ENCODE data around the gene APOC4.
"Not testable (repeated sequence)": the region's sequence is repeated elsewhere in the genome, so short reads cannot be mapped to it uniquely, and the experiment has no call there.

APOC4 gene

DNA sequence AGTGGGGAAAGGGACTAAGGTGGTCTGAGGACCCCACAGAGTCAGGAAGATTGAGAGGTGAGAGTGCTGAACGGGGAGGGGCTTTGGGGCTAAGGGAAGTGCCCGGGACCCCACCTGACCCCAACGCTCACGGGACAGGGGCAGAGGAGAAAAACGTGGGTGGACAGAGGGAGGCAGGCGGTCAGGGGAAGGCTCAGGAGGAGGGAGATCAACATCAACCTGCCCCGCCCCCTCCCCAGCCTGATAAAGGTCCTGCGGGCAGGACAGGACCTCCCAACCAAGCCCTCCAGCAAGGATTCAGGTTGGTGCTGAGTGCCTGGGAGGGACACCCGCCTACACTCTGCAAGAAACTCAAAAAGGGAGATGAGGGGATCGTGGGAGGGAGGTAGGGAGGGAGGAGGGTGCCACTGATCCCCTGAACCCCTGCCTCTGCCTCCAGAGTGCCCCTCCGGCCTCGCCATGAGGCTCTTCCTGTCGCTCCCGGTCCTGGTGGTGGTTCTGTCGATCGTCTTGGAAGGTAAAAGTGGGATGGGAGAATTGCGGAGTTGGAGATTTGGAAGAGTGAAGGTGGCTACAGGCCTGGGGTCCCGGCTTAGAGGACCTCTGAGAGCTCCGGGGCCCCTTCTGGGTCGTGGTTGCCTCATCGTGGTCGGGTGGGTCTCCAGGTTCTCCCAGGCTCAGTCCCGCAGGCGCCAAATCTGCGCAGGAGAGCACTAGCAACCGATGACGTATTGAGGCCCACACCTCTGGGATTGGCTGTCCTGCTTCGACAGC, 27.4 kb upstream of the APOC4 start, which contains the start of gene APOC1:
Gene APOC1, plus strand, starts transcription at position 176 of the 774 bp plus-strand sequence. Its CDS starts 284 bp downstream, at position 460.
- in situ Hi-C loops (cut with HindIII; ENCODE audit: low sequenced_read_pairs) = not testable (repeated sequence)

DNA sequence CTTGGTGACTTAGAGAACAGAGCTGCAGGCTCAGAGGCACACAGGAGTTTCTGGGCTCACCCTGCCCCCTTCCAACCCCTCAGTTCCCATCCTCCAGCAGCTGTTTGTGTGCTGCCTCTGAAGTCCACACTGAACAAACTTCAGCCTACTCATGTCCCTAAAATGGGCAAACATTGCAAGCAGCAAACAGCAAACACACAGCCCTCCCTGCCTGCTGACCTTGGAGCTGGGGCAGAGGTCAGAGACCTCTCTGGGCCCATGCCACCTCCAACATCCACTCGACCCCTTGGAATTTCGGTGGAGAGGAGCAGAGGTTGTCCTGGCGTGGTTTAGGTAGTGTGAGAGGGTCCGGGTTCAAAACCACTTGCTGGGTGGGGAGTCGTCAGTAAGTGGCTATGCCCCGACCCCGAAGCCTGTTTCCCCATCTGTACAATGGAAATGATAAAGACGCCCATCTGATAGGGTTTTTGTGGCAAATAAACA, 17.8 kb upstream of the APOC4 start:
- in situ Hi-C loops (cut with HindIII; ENCODE audit: low sequenced_read_pairs) = no loop called here

DNA sequence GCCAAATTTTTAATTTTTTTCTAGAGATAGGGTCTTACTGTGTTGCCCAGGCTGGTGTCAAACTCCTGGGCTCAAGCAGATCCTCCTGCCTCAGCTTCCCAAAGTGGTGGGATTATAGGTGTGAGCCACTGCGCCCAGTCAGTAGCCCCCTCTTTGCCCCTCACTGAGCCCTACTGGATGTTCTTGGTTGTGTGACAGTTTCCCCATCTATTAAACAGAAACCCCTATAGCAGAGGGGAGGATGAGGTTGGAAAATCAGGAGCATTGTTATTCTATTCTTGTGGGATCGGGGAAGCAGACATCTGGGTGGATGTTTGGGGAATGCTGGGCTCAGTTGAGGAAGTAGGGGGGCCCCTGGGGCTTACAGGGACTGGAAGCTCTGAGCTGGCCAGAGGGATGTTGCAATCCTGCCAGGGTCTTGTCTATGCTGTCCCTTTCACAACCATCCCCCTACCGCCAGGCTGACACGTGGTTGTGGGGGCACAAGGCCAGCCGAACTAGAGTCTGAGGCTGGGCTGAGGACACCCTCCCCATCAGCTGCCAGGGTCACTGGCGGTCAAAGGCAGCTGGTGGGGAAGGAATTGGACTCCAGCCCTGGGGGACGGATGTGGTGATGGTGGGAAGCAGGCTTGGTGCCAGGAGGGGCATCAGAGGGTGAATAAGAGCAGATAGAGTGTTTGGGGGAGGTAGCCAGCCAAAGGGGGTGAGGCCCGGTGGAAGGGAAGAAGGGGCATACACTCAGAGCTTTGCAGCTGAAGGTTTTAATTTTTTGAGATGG, 16.7 kb upstream of the APOC4 start:
- in situ Hi-C loops (cut with HindIII; ENCODE audit: low sequenced_read_pairs) = no loop called here

DNA sequence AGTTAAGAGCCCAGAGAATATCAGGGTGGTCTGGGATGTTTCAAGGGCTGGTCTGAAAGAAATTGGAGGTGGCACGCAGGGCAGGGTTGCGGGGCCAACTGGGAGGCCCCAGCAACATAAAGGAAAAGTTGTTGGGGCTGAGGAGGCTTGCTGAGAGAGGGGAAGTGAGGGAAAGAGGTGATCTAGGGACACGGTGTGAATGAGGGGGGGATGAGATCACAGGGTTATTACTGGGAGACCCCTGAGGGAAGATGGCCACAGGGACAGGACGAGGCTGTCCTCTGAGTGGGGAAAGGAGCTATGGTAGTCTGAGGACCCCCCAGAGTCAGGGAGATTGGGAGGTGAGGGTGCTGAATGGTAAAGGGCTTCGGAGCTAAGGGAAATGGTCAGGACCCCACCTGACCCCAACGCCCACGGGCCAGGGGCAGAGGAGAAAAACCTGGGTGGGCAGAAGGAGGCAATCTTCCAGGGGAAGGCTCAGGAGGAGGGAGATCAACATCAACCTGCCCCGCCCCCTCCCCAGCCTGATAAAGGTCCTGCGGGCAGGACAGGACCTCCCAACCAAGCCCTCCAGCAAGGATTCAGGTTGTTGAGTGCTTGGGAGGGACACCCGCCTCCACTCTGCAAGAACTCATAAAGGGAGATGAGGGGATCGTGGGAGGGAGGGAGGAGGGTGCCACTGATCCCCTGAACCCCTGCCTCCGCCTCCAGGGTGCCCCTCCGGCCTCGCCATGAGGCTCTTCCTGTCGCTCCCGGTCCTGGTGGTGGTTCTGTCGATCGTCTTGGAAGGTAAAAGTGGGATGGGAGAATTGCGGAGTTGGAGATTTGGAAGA, 15.6 kb upstream of the APOC4 start:
- in situ Hi-C loops (cut with HindIII; ENCODE audit: low sequenced_read_pairs) = not testable (repeated sequence)

DNA sequence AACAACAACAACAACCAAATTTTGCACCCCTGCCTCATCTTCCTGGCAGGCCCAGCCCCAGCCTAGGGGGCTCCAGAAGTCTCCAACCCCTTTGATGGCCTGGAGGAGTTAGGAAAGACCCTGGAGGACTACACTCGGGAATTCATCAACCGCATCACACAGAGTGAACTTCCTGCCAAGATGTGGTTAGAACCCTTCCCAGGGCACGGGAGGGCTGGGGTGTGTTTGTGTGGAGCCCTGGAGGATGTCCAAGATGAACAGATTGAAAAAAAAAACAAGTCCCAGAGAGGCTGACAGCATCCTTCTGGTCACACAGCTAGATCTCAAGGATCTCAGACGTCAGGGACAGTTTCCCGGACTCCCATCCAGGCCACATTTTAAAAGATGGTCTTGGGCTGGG, 14.3 kb upstream of the APOC4 start:
- in situ Hi-C loops (cut with HindIII; ENCODE audit: low sequenced_read_pairs) = no loop called here

DNA sequence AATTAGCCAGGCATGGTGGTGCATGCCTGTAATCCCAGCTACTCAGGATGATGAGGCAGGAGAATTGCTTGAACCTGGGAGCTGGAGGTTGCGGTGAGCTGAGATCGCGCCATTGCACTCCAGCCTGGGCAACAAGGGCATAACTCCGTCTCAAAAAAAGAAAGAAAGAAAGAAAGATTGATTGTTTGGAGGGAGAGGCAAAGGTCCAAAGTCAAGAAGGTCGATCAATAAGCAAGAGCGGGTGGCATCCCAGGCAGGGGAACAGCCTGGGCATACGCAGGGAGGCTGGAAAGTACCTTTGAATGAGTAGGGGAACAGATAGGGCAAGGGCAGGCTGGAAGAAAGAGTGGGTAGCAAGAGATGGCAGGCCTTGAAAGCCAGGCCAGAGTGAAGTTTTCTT, 11.9 kb upstream of the APOC4 start:
- in situ Hi-C loops (cut with HindIII; ENCODE audit: low sequenced_read_pairs) = no loop called here

DNA sequence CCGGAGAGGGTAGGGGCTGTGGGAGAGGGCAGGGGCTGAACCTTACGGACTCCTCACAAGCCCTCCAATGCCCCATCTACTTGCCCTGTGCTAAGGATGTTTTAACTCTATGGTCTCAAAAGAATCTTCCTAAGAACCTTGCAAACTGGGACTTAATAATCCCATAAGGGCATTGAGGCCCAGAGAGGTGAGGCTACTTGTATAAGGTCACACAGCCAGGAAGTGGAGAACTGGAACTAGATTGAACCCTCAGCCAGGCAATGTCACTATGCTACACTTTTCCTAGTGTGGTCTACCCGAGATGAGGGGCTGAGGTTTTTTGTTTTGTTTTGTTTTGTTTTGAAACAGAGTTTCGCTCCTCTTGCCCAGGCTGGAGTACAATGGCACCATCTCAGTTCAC, 10.5 kb upstream of the APOC4 start:
- in situ Hi-C loops (cut with HindIII; ENCODE audit: low sequenced_read_pairs) = no loop called here

DNA sequence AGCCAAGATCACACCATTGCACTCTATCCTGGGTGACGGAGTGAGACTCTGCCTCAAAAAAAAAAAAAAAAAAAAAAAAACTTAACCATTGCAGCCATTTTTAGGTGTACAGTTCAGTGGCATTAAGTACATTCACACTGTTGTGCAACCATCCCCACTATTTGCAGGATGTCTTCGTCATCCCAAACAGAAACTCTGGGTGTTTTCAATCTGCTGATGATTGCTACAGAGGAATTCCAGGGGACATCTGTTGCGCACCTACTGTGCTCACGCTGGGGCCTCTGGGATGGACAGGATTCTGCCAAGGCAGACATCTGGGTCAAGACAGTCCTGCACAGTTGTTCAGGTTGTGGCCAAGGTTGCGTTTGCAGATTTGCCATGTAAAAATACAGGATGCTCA, 2.4 kb upstream of the APOC4 start:
- in situ Hi-C loops (cut with HindIII; ENCODE audit: low sequenced_read_pairs) = no loop called here

DNA sequence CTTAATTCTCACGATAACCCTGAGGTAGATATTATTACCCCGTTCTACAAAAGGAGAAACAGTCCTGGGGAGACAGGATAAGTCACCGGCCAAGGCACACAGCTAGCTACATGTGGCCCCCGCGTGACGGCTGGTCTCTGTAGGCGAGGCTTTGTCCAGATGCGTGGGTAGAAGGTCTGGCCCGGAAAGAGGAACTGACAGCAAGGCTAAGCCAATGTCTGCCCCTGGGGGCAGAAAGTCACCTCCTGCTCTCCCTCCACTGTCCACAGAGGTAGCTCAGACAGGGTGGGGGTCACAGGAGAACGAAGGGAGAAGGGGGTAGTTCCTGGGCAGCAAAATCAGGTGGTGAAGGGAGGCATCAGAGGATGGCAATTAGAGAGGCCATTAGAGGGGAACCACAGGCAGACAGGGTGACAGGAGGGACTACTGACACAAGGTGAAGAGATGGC, 1.8 kb downstream of the APOC4 start:
- in situ Hi-C loops (cut with HindIII; ENCODE audit: low sequenced_read_pairs) = no loop called here

DNA sequence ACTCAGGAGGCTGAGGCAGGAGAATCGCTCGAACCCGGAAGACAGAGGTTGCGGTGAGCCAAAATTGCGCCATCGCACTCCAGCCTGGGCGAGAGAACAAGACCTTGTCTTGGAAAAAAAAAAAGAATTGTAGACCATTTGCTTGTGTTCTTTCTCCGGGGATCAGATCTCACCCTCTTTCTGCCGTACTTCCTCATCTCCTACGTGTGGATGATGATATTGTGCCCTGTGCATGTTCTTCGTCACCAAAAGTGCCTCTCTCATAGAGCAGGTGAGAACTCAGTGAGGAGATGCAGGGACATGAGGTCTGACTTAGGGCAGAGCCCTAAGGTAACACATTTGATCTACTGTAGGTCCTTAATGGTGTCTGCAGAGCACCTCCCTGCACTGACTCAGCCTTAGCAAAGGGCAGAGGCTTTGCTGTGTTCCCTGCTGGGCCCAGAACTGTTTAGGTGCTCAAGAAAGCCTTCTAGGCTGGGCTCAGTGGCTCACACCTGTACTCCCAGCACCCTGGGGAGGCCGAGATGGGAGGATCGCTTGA, 5.1 kb downstream of the APOC4 start:
- in situ Hi-C loops (cut with HindIII; ENCODE audit: low sequenced_read_pairs) = no loop called here

DNA sequence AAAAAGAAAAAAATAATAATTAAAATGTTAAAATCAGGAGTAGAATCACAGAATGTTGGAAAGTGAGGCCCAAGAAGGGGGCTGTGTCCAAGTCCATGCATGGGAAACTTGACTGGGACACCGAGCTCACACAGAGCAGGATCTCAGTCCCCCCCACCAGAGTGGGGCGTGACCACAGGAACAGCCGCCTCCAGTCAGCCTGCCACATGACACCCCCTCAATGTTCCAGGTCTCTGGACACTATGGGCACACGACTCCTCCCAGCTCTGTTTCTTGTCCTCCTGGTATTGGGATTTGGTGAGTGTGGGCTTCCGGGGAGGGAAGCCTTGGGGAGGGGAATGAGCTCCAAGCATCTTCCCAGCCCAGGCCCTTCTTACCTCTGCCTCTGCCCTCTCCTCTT, 6.2 kb downstream of the APOC4 start:
- in situ Hi-C loops (cut with HindIII; ENCODE audit: low sequenced_read_pairs) = no loop called here

DNA sequence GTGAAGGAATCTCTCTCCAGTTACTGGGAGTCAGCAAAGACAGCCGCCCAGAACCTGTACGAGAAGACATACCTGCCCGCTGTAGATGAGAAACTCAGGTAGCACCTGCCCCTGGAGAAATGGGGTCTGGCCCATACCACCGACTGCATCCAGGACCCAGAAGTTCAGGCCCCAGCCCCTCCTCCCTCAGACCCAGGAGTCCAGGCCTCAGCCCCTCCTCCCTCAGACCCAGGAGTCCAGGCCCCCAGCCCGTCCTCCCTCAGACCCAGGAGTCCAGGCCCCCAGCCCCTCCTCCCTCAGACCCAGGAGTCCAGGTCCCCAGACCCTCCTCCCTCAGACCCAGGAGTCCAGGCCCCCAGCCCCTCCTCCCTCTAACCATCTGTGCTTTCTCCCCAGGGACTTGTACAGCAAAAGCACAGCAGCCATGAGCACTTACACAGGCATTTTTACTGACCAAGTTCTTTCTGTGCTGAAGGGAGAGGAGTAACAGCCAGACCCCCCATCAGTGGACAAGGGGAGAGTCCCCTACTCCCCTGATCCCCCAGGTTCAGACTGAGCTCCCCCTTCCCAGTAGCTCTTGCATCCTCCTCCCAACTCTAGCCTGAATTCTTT, 6.8 kb downstream of the APOC4 start:
- in situ Hi-C loops (cut with HindIII; ENCODE audit: low sequenced_read_pairs) = no loop called here

DNA sequence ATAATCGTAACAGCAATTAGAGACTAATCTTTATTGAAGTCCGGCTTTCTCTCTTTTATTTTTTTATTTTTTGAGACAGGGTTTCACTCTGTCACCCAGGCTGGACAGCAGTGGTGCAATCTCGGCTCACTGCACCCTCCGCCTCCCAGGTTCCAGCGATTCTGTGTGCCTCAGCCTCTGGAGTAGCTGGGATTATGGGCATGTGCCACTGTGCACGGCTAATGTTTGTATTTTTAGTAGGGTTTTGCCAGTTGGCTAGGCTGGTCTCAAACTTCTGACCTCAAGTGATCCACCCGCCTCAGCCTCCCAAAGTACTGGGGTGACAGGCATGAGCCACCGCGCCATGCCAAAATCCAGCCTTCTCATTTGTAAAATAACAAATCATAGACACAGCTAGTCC, 7.5 kb downstream of the APOC4 start:
- in situ Hi-C loops (cut with HindIII; ENCODE audit: low sequenced_read_pairs) = no loop called here

DNA sequence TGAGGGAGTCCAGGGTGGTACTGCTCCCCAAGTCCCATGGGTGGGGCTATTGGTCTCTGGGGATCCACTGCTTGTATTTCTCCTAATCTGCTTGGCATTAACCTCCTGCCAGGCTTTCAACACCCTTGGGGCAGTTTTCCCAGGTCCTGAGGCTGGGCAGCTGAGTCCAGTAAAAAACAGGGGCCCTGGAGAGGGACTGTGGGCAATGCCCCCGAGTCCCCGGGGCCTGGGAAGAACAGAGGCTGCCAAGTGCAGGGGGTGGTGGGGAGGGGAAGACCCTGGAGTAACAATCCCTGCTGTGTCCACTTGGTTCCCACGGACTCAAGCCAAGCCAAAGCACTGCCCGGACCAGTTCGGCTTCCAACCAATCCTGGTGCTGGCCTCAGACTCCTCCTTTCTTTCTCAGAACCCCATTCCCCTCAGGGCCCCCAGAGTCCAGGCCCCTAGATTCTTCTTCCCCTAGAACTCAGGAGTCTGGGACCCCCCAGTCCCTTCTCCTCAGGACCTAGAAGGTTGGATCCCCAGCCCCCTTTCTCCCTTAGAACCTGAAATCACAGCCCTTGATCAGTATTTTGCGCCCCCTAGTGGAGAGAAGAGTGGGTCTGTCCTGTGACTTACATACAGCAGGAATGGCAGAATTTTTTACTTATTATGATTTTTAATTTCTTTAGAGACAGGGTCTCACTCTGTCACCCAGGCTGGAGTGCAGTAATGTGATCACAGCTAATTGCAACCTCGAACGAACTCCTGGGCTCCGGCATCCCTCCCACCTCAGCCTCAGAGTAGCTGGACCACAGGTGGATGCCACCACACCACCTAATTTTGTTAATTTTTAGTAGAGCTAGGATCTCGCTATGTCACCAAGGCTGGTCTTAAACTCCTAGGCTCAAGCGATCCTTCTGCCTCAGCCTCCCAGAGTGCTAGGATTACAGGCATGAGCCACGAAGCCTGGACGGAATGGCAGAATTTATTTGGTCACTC, 9.4 kb downstream of the APOC4 start:
- in situ Hi-C loops (cut with HindIII; ENCODE audit: low sequenced_read_pairs) = no loop called here

DNA sequence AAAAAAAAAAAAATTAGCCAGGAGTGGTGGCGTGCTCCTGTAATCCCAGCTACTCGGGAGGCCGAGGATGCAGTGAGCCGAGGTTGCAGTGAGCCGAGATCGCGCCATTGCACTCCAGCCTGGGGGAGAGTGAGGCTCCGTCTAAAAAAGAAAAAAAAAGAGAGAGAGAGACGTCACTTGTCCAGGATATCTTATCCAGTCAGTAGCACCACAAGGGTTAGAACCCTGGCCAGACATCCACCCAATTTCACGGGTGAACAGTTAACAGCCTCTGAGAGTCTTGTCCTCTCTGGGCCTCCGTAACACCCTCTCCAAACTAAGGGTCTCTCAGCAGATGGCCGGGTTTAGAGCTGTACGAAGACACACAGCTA, 12.2 kb downstream of the APOC4 start:
- in situ Hi-C loops (cut with HindIII; ENCODE audit: low sequenced_read_pairs) = no loop called here

DNA sequence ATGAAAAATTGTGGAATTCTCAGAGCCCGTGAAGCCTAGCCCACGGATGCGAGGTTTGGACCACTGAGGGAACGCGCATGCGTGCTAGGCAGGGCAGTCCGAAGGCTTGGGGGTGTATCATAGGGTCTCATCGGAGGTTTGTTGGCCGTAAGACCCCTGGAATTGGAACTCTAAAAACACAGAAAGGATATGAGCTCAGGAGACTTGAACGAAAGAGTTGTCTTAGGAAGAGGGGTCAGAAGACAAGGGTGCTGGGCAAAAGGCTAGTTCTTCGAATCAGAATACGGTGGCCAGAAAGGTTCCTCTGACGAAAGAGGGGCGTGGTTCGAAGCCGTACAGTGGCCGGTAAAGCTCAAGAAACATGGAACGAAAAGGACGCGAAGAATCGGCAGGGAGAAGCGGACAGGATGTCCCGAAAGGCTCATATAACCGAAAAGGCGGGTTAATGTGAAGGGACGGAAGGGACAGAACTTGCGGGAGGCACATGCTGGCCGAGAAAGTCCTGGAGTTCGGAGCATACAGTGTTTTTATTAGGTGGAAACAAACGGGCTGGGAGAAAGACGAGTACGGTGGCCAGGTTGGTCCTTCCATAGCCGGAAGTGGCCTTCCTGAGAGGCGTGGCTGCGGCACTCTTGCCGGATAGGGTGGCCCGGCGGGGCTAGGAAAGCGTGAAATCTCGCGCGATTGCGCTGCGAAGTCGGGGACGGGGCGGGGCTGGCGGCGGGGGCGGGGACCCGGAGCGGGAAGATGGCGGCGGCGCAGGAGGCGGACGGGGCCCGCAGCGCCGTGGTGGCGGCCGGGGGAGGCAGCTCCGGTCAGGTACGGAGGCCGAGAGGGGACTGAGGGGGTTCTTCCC, 12.8 kb downstream of the APOC4 start, which contains the start of gene CLPTM1:
Gene CLPTM1, plus strand, starts transcription at position 732 of the 856 bp plus-strand sequence. Its CDS starts 16 bp downstream, at position 748.
- in situ Hi-C loops (cut with HindIII; ENCODE audit: low sequenced_read_pairs) = no loop called here

DNA sequence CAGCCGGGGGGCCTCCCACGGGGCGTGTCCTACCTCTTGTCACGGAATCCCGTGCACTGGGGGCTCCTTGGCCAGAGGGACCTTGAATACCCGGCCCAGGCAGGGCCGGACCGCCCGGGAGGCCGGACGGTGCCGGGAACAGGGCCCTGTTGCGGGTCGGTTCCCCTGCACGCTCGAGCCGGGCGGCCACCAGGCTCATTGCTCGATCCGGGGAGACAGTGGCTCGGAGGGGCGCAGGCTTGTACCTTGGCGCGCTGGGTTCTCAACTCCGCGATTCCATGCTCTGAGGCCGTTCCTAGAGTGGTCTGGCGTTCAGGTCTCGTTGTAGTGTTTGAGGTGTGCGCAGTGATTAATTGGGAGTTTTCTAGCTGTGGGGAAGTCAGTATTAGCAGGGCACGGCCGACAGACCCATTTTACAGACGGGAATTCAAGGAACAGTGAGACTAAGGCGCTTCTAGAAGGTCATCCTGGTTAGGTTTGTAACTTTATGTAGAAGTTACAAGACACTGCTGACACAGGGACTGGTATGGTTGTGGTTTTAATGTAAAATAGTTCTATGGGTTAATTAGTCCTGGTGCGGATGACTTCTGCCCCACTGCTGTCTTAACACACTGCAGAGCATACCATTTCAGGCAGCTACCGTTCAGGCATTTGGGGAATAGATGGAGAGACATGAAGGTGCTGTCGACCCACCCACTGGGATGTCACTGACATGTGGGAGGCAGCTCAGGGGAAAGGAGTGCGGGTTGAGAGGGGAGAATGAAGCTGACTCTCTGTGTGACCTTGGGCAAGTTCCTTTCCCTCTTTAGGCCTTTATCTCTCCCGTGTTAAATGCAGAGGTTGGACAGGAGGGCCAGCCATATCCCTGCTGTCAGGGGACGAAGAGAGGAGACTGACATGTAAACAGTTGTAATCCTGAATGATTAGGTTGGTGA, 13.7 kb downstream of the APOC4 start:
- in situ Hi-C loops (cut with HindIII; ENCODE audit: low sequenced_read_pairs) = no loop called here

Data from DLD1 (cell line).